ENCODE measurements around the gene ATP2A1. TPM values are rescaled to one million over a fixed set of nuclear protein-coding genes. Genes with fewer than 3 reads are reported as not detected.

Gene ATP2A1
- total RNA-seq: not detected

- Histone ChIP-seq H3K27ac (no peak within 1 kb of the TSS), H3K9me3 (no peaks in the 10 kb centered on the region), H3K36me3 (peaks cover 0 to 1% of the 10 kb centered on the region in 2 donors), H3K27me3 (no peaks in the 10 kb centered on the region), H3K4me3 (peak within 1 kb of the TSS; percentile 70 to 85), H3K4me1 (peaks cover 17% of the 10 kb centered on the region)
- TF ChIP-seq POLR2A (IDR thresholded peaks at IDR 0.05) (no peak), CTCF (IDR thresholded peaks at IDR 0.05) (no peak), POLR2AphosphoS5 (IDR thresholded peaks at IDR 0.05; ENCODE audit: insufficient read depth in 1 of 2, low read depth in 1 of 2) (no peak)
- DNase-seq (ENCODE audit: extremely low spot score in 2 of 2): no peak
- intact Hi-C loops (cut with DNase I): no loop called here
Measured at GRCh38 chr16:28878083-28878926, at the start of gene ATP2A1. Gene ATP2A1, plus strand, starts transcription at chr16:28878488. Its CDS starts 184 bp downstream, at chr16:28878672.

GRCh38 chr16:28829747-28830146, 48.5 kb upstream of the ATP2A1 start:
- H3K9me3 ChIP-seq: no peaks in the 10 kb centered on the region
- peaks cover 14% of the 10 kb centered on the region for H3K4me1 ChIP-seq
- no peak overlapping the region for H3K27ac ChIP-seq
- H3K4me3 ChIP-seq: no peak overlapping the region
- intact Hi-C loops (cut with DNase I): no loop called here
- no peak for TF ChIP-seq POLR2A (IDR thresholded peaks at IDR 0.05)
- TF ChIP-seq POLR2AphosphoS5 (IDR thresholded peaks at IDR 0.05; ENCODE audit: insufficient read depth in 1 of 2, low read depth in 1 of 2): no peak
- TF ChIP-seq CTCF (IDR thresholded peaks at IDR 0.05): no peak
- H3K27me3 ChIP-seq: no peaks in the 10 kb centered on the region
- H3K36me3 ChIP-seq: peaks cover 17 to 89% of the 10 kb centered on the region in 2 donors
- no peak for DNase-seq (ENCODE audit: extremely low spot score in 2 of 2)

- Histone ChIP-seq H3K4me1 (peaks cover 7% of the 10 kb centered on the region), H3K4me3 (no peak overlapping the region), H3K27ac (no peak overlapping the region), H3K9me3 (no peaks in the 10 kb centered on the region), H3K27me3 (no peaks in the 10 kb centered on the region), H3K36me3 (peaks cover 17 to 93% of the 10 kb centered on the region in 2 donors)
- no peak for DNase-seq (ENCODE audit: extremely low spot score in 2 of 2)
- intact Hi-C loops (cut with DNase I): no loop called here
- TF ChIP-seq CTCF (IDR thresholded peaks at IDR 0.05) (no peak), POLR2A (IDR thresholded peaks at IDR 0.05) (no peak), POLR2AphosphoS5 (IDR thresholded peaks at IDR 0.05; ENCODE audit: insufficient read depth in 1 of 2, low read depth in 1 of 2) (no peak)
Measured at GRCh38 chr16:28830531-28830930, 47.8 kb upstream of the ATP2A1 start.

DNA sequence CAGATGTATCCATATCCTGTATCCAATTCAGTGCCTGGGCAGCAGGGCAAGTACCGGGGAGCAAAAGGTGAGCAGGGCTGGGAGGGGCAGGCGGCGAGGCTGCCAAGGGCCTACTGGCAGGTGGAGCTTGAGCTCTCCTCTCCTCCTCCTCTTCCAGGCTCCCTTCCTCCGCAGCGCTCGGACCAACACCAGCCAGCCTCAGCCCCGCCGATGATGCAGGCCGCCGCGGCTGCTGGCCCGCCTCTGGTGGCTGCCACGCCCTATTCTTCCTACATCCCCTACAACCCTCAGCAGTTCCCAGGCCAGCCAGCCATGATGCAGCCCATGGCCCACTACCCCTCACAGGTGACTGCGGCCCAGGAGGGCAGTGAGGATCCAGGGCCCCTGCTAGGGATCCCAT, 43.9 kb upstream of the ATP2A1 start:
- no peak for TF ChIP-seq POLR2A (IDR thresholded peaks at IDR 0.05)
- TF ChIP-seq POLR2AphosphoS5 (IDR thresholded peaks at IDR 0.05; ENCODE audit: insufficient read depth in 1 of 2, low read depth in 1 of 2): no peak
- TF ChIP-seq CTCF (IDR thresholded peaks at IDR 0.05): no peak
- no peak for DNase-seq (ENCODE audit: extremely low spot score in 2 of 2)
- intact Hi-C loops (cut with DNase I): no loop called here
- Histone ChIP-seq H3K9me3 (no peaks in the 10 kb centered on the region), H3K27me3 (no peaks in the 10 kb centered on the region), H3K27ac (no peak overlapping the region), H3K4me3 (no peak overlapping the region), H3K36me3 (peaks cover 19 to 89% of the 10 kb centered on the region in 2 donors), H3K4me1 (no peaks in the 10 kb centered on the region)

All from vagina (tissue), 2 donors.